Occipital lobe (tissue), 2 donors: ENCODE results near the gene BBX. TPM values are rescaled to one million over a fixed set of nuclear protein-coding genes. Genes with fewer than 3 reads are reported as not detected.

Experiments used
- DNase-seq: peaks from one replicate; lab custom pipeline; 2025; lab: John Stamatoyannopoulos, UW
- total RNA-seq: library from RNA; depleted of rRNA; stranded (reverse); fragments of >200 nt; gene quantifications from one replicate; pipeline ENCODE4 v1.2.3, GENCODE V29; 2014

BBX gene
- total RNA-seq, 1 donor from 2014 or later = 33.1 TPM

GRCh38 chr3:107650788-107651187 lies 128.0 kb downstream of the BBX start:
- no peak for DNase-seq

- DNase-seq = no peak
Measured at GRCh38 chr3:107651782-107652181, 129.0 kb downstream of the BBX start.

- DNase-seq = no peak
Measured at GRCh38 chr3:107654218-107654617, 131.5 kb downstream of the BBX start.

GRCh38 chr3:107657971-107658370 lies 135.2 kb downstream of the BBX start:
- no peak for DNase-seq

GRCh38 chr3:107660306-107660976 lies 137.7 kb downstream of the BBX start:
- DNase-seq = no peak

GRCh38 chr3:107661447-107662123 lies 138.8 kb downstream of the BBX start:
- DNase-seq = no peak

- no peak for DNase-seq
Measured at GRCh38 chr3:107662124-107662507, 139.4 kb downstream of the BBX start.

GRCh38 chr3:107662586-107662985 lies 139.8 kb downstream of the BBX start:
- no peak for DNase-seq

- no peak for DNase-seq
Measured at GRCh38 chr3:107663266-107663665, 140.5 kb downstream of the BBX start.

GRCh38 chr3:107664614-107665013 lies 141.9 kb downstream of the BBX start:
- DNase-seq = no peak

GRCh38 chr3:107665351-107665750 lies 142.6 kb downstream of the BBX start:
- no peak for DNase-seq

- DNase-seq = no peak
Measured at GRCh38 chr3:107666853-107667252, 144.1 kb downstream of the BBX start.

- no peak for DNase-seq
Measured at GRCh38 chr3:107668416-107668815, 145.7 kb downstream of the BBX start.

GRCh38 chr3:107668963-107669362 lies 146.2 kb downstream of the BBX start:
- DNase-seq = no peak

GRCh38 chr3:107669669-107670068 lies 146.9 kb downstream of the BBX start:
- no peak for DNase-seq

- no peak for DNase-seq
Measured at GRCh38 chr3:107670986-107671385, 148.2 kb downstream of the BBX start.

- DNase-seq = no peak
Measured at GRCh38 chr3:107674371-107674770, 151.6 kb downstream of the BBX start.

GRCh38 chr3:107675233-107675900 lies 152.6 kb downstream of the BBX start:
- DNase-seq = no peak

GRCh38 chr3:107676469-107677309 lies 153.9 kb downstream of the BBX start:
- no peak for DNase-seq

GRCh38 chr3:107679921-107680320 lies 157.2 kb downstream of the BBX start:
- DNase-seq = no peak

GRCh38 chr3:107680698-107681097 lies 157.9 kb downstream of the BBX start:
- DNase-seq = no peak

GRCh38 chr3:107681396-107681795 lies 158.6 kb downstream of the BBX start:
- DNase-seq = no peak
